ENCODE measurements around the gene STH. TPM values are rescaled to one million over a fixed set of nuclear protein-coding genes. Genes with fewer than 3 reads are reported as not detected.

STH gene
- total and polyA plus RNA-seq, 2 experiments from 2014 or later, result not detected

- Histone ChIP-seq H3K27ac (no peak overlapping the region), H3K4me1 (ENCODE audit: low read depth) (no peaks in the 10 kb centered on the region), H3K9me3 (ENCODE audit: low read depth) (no peaks in the 10 kb centered on the region), H3K36me3 (no peaks in the 10 kb centered on the region), H3K4me3 (no peak overlapping the region), H3K27me3 (no peaks in the 10 kb centered on the region)
- TF ChIP-seq CTCF (IDR thresholded peaks at IDR 0.05; ENCODE audit: low read depth, low read length), result no peak
- DNase-seq (ENCODE audit: low read depth in 1 of 2, low spot score in 1 of 2), result no peak
These were observed 8.5 kb downstream of the STH start for GRCh38 chr17:46007461-46007965.

- no peak for DNase-seq (ENCODE audit: low read depth in 1 of 2, low spot score in 1 of 2)
- Histone ChIP-seq H3K36me3 (no peaks in the 10 kb centered on the region), H3K27me3 (no peaks in the 10 kb centered on the region), H3K4me3 (no peak overlapping the region), H3K27ac (no peak overlapping the region), H3K4me1 (ENCODE audit: low read depth) (no peaks in the 10 kb centered on the region), H3K9me3 (ENCODE audit: low read depth) (no peaks in the 10 kb centered on the region)
- TF ChIP-seq CTCF (IDR thresholded peaks at IDR 0.05; ENCODE audit: low read depth, low read length), result no peak
These were observed 9.5 kb downstream of the STH start for GRCh38 chr17:46008591-46008990.

- no peaks in the 10 kb centered on the region for H3K27me3 ChIP-seq
- no peaks in the 10 kb centered on the region for H3K4me1 ChIP-seq (ENCODE audit: low read depth)
- H3K4me3 ChIP-seq, result no peak overlapping the region
- DNase-seq (ENCODE audit: low read depth in 1 of 2, low spot score in 1 of 2), result no peak
- H3K27ac ChIP-seq, result no peak overlapping the region
- H3K9me3 ChIP-seq (ENCODE audit: low read depth), result no peaks in the 10 kb centered on the region
- TF ChIP-seq CTCF (IDR thresholded peaks at IDR 0.05; ENCODE audit: low read depth, low read length), result no peak
- no peaks in the 10 kb centered on the region for H3K36me3 ChIP-seq
These were observed 10.9 kb downstream of the STH start for GRCh38 chr17:46009681-46010596.

- no peak for TF ChIP-seq CTCF (IDR thresholded peaks at IDR 0.05; ENCODE audit: low read depth, low read length)
- DNase-seq (ENCODE audit: low read depth in 1 of 2, low spot score in 1 of 2), result no peak
- H3K4me3 ChIP-seq, result no peak overlapping the region
- H3K36me3 ChIP-seq, result no peaks in the 10 kb centered on the region
- no peaks in the 10 kb centered on the region for H3K27me3 ChIP-seq
- H3K27ac ChIP-seq, result no peak overlapping the region
- no peaks in the 10 kb centered on the region for H3K4me1 ChIP-seq (ENCODE audit: low read depth)
- H3K9me3 ChIP-seq (ENCODE audit: low read depth), result no peaks in the 10 kb centered on the region
These were observed 11.6 kb downstream of the STH start for GRCh38 chr17:46010597-46011186.

GRCh38 chr17:46011711-46012505 is 12.9 kb downstream of the STH start:
- DNase-seq (ENCODE audit: low read depth in 1 of 2, low spot score in 1 of 2), result no peak
- H3K36me3 ChIP-seq, result no peaks in the 10 kb centered on the region
- TF ChIP-seq CTCF (IDR thresholded peaks at IDR 0.05; ENCODE audit: low read depth, low read length), result no peak
- no peak overlapping the region for H3K4me3 ChIP-seq
- no peaks in the 10 kb centered on the region for H3K9me3 ChIP-seq (ENCODE audit: low read depth)
- H3K27me3 ChIP-seq, result no peaks in the 10 kb centered on the region
- no peak overlapping the region for H3K27ac ChIP-seq
- H3K4me1 ChIP-seq (ENCODE audit: low read depth), result no peaks in the 10 kb centered on the region
